HS-5 (cell line): Measurements from ENCODE around the gene STAT6.

ENCODE experiments used
- DNase-seq: peaks from one replicate; pipeline ENCODE4 v3.0.0-alpha.2; 2012; ENCODE audit warnings: low read depth

Gene STAT6

GRCh38 chr12:57099766-57100165 lies 11.4 kb downstream of the STAT6 start:
- DNase-seq, result no peak

- no peak for DNase-seq
Measured at GRCh38 chr12:57099047-57099714, 12.0 kb downstream of the STAT6 start.

- no peak for DNase-seq
Measured at GRCh38 chr12:57098546-57098945, 12.6 kb downstream of the STAT6 start.

GRCh38 chr12:57097554-57097835 lies 13.7 kb downstream of the STAT6 start:
- no peak for DNase-seq

- no peak for DNase-seq
Measured at GRCh38 chr12:57096748-57097553, 14.2 kb downstream of the STAT6 start.

GRCh38 chr12:57096099-57096572 lies 15.0 kb downstream of the STAT6 start:
- DNase-seq, result no peak

- DNase-seq, result no peak
Measured at GRCh38 chr12:57095440-57095839, 15.7 kb downstream of the STAT6 start.

GRCh38 chr12:57094208-57095160 lies 16.7 kb downstream of the STAT6 start:
- no peak for DNase-seq

- DNase-seq, result no peak
Measured at GRCh38 chr12:57093415-57094207, 17.6 kb downstream of the STAT6 start.

GRCh38 chr12:57092876-57093414 lies 18.2 kb downstream of the STAT6 start:
- no peak for DNase-seq

GRCh38 chr12:57092529-57092862 lies 18.7 kb downstream of the STAT6 start:
- no peak for DNase-seq

GRCh38 chr12:57091638-57092528 lies 19.3 kb downstream of the STAT6 start:
- DNase-seq, result no peak

- no peak for DNase-seq
Measured at GRCh38 chr12:57090924-57091637, 20.1 kb downstream of the STAT6 start.

- no peak for DNase-seq
Measured at GRCh38 chr12:57090490-57090889, 20.7 kb downstream of the STAT6 start.

GRCh38 chr12:57089271-57090245 lies 21.6 kb downstream of the STAT6 start:
- DNase-seq, result peak; percentile 31

GRCh38 chr12:57088354-57089270 lies 22.6 kb downstream of the STAT6 start, which contains the start of gene NAB2:
NAB2 (plus strand) TSS chr12:57089114; CDS start chr12:57089272, 158 bp downstream.
- peak; percentile 73 for DNase-seq

- peak; percentile 87 for DNase-seq
Measured at GRCh38 chr12:57087691-57088353, 23.3 kb downstream of the STAT6 start.
